ENCODE results near the gene LAMP5.

The LAMP5 gene

DNA sequence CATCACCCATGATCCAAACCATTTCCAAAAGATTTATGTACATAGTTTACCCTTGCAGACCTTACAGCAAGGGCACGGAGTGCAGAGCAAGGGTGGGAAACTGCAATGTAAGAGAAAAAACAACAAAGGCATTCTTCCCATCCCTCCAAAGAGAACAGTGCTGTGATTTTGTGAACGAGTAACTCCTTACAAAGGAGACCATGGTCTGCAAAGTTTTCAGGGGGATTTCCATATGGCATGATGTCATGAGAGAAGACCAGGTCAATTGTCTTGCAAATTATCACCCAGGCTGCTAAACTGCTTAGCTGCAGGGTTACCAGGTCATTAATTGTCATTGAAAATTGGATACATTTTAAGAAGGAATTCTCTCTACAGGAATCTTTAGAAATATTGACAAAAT, 58.3 kb downstream of the LAMP5 start:
- TF ChIP-seq TAF1 (IDR thresholded peaks at IDR 0.05; ENCODE audit: borderline replicate concordance, insufficient read depth, low read length) (no peak), SIN3A (IDR thresholded peaks at IDR 0.05; ENCODE audit: borderline replicate concordance, insufficient read depth, low read length) (no peak), FOXP2 (optimal IDR thresholded peaks at IDR 0.05; ENCODE audit: borderline replicate concordance, extremely low read depth, extremely low read length, insufficient read depth) (no peak), POLR2AphosphoS5 (IDR thresholded peaks at IDR 0.05; ENCODE audit: low read depth, low read length) (no peak)
- TF ChIP-seq, protein P1, sequence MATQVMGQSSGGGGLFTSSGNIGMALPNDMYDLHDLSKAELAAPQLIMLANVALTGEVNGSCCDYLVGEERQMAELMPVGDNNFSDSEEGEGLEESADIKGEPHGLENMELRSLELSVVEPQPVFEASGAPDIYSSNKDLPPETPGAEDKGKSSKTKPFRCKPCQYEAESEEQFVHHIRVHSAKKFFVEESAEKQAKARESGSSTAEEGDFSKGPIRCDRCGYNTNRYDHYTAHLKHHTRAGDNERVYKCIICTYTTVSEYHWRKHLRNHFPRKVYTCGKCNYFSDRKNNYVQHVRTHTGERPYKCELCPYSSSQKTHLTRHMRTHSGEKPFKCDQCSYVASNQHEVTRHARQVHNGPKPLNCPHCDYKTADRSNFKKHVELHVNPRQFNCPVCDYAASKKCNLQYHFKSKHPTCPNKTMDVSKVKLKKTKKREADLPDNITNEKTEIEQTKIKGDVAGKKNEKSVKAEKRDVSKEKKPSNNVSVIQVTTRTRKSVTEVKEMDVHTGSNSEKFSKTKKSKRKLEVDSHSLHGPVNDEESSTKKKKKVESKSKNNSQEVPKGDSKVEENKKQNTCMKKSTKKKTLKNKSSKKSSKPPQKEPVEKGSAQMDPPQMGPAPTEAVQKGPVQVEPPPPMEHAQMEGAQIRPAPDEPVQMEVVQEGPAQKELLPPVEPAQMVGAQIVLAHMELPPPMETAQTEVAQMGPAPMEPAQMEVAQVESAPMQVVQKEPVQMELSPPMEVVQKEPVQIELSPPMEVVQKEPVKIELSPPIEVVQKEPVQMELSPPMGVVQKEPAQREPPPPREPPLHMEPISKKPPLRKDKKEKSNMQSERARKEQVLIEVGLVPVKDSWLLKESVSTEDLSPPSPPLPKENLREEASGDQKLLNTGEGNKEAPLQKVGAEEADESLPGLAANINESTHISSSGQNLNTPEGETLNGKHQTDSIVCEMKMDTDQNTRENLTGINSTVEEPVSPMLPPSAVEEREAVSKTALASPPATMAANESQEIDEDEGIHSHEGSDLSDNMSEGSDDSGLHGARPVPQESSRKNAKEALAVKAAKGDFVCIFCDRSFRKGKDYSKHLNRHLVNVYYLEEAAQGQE (IDR thresholded peaks at IDR 0.05; ENCODE audit: insufficient read depth in 1 of 2, low read depth in 2 of 2, low read length in 2 of 2), result no peak

DNA sequence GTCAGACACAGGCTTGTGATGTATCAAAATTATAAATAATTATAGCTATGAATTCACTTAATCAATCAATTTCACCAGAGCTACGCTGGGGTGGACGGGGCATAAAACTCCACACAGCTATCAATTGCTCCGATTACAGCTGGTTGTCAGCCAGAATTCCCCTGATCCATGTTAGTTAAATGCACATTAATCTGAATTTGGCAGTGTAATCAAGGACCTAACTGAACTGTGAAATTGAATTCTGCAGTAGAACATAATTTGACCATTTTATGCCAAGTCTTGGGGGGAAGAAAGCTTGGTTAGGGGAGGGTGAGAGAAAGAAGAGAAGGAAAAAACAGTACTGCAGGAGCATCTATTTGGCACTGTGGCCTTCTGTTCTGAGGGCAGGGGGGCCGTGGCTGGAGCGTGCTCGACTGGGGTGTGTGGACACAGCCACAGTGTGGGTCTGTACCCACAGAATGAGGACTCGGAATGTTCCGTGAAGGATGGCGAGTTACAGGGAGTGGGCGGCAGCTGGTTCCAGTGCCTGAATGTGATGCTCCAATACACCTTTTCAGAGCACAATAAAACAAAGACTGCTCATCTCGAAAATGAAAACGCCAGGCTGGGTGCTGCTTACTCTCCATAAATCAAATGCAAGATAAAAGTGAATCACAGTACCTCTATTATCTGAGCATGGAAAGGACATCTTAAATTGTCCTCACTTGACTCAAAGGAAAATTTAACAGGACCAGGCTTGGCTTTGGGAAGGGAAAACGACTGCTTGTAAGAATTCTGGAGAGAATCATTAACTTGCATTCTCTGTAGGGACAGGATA, 59.2 kb downstream of the LAMP5 start:
- TF ChIP-seq SIN3A (IDR thresholded peaks at IDR 0.05; ENCODE audit: borderline replicate concordance, insufficient read depth, low read length) (no peak), POLR2AphosphoS5 (IDR thresholded peaks at IDR 0.05; ENCODE audit: low read depth, low read length) (no peak), FOXP2 (optimal IDR thresholded peaks at IDR 0.05; ENCODE audit: borderline replicate concordance, extremely low read depth, extremely low read length, insufficient read depth) (no peak), TAF1 (IDR thresholded peaks at IDR 0.05; ENCODE audit: borderline replicate concordance, insufficient read depth, low read length) (no peak)
- TF ChIP-seq, protein P1 (IDR thresholded peaks at IDR 0.05; ENCODE audit: insufficient read depth in 1 of 2, low read depth in 2 of 2, low read length in 2 of 2), result no peak

DNA sequence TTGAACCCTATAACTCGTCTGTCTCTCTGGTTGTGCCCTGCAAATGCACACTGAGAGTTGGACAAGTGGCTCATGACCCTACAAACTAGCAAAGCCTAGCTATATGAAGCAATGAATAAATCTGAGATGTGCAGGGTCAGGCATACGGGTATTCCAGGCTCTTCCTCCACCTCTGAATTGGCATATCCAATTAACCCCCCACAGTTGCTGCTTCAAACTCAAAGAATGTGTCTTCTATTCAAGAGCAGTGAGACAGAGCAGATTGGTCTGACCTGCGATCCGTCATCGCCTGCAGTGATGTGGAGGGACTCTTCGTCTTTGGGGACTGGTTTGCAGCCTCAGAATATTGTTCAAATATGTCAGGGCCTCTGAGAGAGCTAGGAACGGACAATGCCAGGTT, 59.8 kb downstream of the LAMP5 start:
- TF ChIP-seq SIN3A (IDR thresholded peaks at IDR 0.05; ENCODE audit: borderline replicate concordance, insufficient read depth, low read length) (no peak), TAF1 (IDR thresholded peaks at IDR 0.05; ENCODE audit: borderline replicate concordance, insufficient read depth, low read length) (no peak), POLR2AphosphoS5 (IDR thresholded peaks at IDR 0.05; ENCODE audit: low read depth, low read length) (no peak)

- no peak for TF ChIP-seq POLR2AphosphoS5 (IDR thresholded peaks at IDR 0.05; ENCODE audit: low read depth, low read length)
- TF ChIP-seq TAF1 (IDR thresholded peaks at IDR 0.05; ENCODE audit: borderline replicate concordance, insufficient read depth, low read length), result no peak
- TF ChIP-seq SIN3A (IDR thresholded peaks at IDR 0.05; ENCODE audit: borderline replicate concordance, insufficient read depth, low read length), result no peak
- TF ChIP-seq, protein P1 (IDR thresholded peaks at IDR 0.05; ENCODE audit: insufficient read depth in 1 of 2, low read depth in 2 of 2, low read length in 2 of 2), result no peak
- TF ChIP-seq FOXP2 (optimal IDR thresholded peaks at IDR 0.05; ENCODE audit: borderline replicate concordance, extremely low read depth, extremely low read length, insufficient read depth), result no peak
Observed at GRCh38 chr20:9574776-9575175, 60.4 kb downstream of the LAMP5 start.

DNA sequence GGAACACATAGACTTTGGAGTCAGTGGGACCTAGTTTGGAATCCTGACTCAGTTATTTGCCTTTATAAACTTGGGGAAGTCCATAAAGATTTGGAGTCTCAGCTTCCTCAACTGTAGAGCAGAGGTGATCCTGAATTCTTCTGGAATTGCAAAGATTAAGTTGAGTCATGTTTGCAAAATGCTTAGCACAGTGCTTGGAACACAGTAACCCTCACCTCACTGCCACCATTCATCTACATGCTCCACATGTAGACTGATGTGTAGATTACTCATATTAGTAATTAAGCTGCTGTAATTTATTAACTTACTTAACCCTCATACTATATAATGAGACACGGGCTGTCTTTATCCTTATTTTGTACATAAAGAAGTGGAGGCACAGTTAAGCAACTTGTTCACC, 61.4 kb downstream of the LAMP5 start:
- no peak for TF ChIP-seq POLR2AphosphoS5 (IDR thresholded peaks at IDR 0.05; ENCODE audit: low read depth, low read length)
- TF ChIP-seq TAF1 (IDR thresholded peaks at IDR 0.05; ENCODE audit: borderline replicate concordance, insufficient read depth, low read length), result no peak
- TF ChIP-seq SIN3A (IDR thresholded peaks at IDR 0.05; ENCODE audit: borderline replicate concordance, insufficient read depth, low read length), result no peak
- TF ChIP-seq, protein P1 (IDR thresholded peaks at IDR 0.05; ENCODE audit: insufficient read depth in 1 of 2, low read depth in 2 of 2, low read length in 2 of 2), result no peak
- TF ChIP-seq FOXP2 (optimal IDR thresholded peaks at IDR 0.05; ENCODE audit: borderline replicate concordance, extremely low read depth, extremely low read length, insufficient read depth), result no peak

Measured in PFSK-1 (cell line).